Central memory CD8-positive, alpha-beta T cell (primary cell): ENCODE measurements around the gene SOS1.

Experiments
- ATAC-seq: fragments of 150-1000 bp; cut with Tn5 transposase; replicated peaks from 2 replicates; pipeline ENCODE4 v1.10.0; 2022; ENCODE audit warnings: mild to moderate bottlenecking, moderate FRiP score, moderate number of reproducible peaks; ENCODE audit not compliant: poor library complexity, severe bottlenecking; ENCODE audit errors: extremely low read depth
- DNase-seq, 2 donors: peaks; one replicate each; pipeline ENCODE4 v3.0.0; 2021; ENCODE audit warnings: low spot score in 2 of 2
- H3K27ac Mint-ChIP-seq: one replicate; pipeline ENCODE4 v1.8.0; 2022; ENCODE audit warnings: low read depth, mild to moderate bottlenecking, moderate library complexity, mixed read lengths
- H3K27me3 Mint-ChIP-seq: one replicate; pipeline ENCODE4 v1.8.0; 2022; ENCODE audit warnings: mixed read lengths
- H3K36me3 Mint-ChIP-seq: one replicate; pipeline ENCODE4 v1.8.0; 2022; ENCODE audit warnings: mild to moderate bottlenecking, moderate library complexity, mixed read lengths; ENCODE audit not compliant: insufficient read depth
- H3K4me1 Mint-ChIP-seq: one replicate; pipeline ENCODE4 v1.8.0; 2022; ENCODE audit warnings: mixed read lengths
- H3K4me3 Mint-ChIP-seq: one replicate; pipeline ENCODE4 v1.8.0; 2022; ENCODE audit warnings: mild to moderate bottlenecking, moderate library complexity, mixed read lengths
- H3K9me3 Mint-ChIP-seq: one replicate; pipeline ENCODE4 v1.8.0; 2022; ENCODE audit warnings: mixed read lengths

The SOS1 gene

DNA sequence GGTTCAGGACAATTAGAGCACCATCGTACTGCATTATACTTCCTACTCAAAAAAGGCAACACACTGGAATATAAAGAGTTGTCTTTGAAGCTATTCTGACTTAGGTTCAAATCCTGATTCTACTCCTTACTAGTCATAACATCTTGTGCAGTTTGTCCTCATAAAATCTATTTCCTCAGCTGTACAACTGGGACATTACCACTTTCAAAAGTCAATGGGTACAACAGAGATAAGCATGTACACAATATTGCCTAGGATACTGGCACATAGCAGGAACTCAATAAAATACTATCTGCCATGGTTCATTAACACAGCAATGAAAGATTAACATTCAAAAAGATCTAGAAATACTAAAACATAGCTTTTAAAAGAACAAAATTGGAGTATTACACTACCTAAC is 11.3 kb downstream of the SOS1 start:
- ATAC-seq (no peak), DNase-seq (no peak)
- H3K4me3 Mint-ChIP-seq, result peak overlapping the region; percentile 14
- peaks cover 18% of the 10 kb centered on the region for H3K36me3 Mint-ChIP-seq
- no peaks in the 10 kb centered on the region for H3K27me3 Mint-ChIP-seq
- no peaks in the 10 kb centered on the region for H3K9me3 Mint-ChIP-seq
- H3K27ac Mint-ChIP-seq, result no peak overlapping the region
- H3K4me1 Mint-ChIP-seq, result peaks cover 61% of the 10 kb centered on the region

DNA sequence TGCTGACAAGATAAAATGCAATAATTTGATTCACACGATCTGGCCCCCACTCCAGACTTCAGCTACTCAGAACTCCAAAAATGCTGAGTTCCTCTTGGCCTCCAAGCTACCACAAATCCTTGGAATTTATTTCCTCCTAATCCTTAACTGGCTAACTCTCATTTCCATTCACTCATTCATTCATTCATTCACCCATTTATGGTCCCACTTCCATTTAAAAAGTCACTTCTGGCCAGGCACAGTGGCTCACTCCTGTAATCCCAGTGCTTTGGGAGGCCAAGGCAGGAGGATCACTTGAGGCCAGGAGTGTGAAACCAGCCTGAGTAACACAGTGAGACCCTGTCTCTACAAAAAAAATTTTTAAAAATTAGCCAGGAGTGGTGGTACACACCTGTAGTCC is 12.5 kb downstream of the SOS1 start:
- no peak for ATAC-seq
- Mint-ChIP-seq H3K4me3 (no peak overlapping the region), H3K27me3 (no peaks in the 10 kb centered on the region), H3K4me1 (peaks cover 63% of the 10 kb centered on the region), H3K9me3 (no peaks in the 10 kb centered on the region), H3K27ac (peak overlapping the region; percentile 5), H3K36me3 (peaks cover 14% of the 10 kb centered on the region)
- DNase-seq, result no peak

DNA sequence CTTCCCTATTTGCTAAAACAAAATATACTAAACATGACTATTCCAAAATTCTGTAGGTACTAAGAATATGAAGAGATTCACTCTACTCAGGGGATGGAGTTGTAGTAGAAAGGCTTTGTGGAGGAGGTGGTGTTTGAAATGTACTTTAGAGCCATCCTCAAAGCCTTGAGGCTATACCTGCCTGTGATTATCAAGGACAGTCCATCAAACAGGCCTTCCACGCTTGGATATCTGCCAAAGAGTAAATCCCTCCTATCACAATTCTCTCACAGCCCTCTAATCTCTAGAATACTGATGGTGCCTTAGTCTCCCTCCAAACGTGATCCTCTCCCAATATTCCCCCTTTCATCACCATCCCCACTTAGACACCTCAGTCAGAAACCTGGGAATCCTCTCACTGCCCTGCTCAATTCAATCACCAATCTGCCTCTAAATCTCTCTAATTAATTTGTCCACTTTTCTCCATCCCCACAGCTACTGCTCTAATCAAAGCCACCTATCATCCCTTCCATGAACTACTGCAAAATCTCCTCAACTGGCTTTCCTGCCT is 13.1 kb downstream of the SOS1 start:
- no peak for DNase-seq
- Mint-ChIP-seq H3K4me1 (peaks cover 62% of the 10 kb centered on the region), H3K36me3 (peaks cover 9% of the 10 kb centered on the region), H3K27me3 (no peaks in the 10 kb centered on the region), H3K27ac (peak overlapping the region; percentile 5), H3K9me3 (no peaks in the 10 kb centered on the region), H3K4me3 (no peak overlapping the region)
- no peak for ATAC-seq

DNA sequence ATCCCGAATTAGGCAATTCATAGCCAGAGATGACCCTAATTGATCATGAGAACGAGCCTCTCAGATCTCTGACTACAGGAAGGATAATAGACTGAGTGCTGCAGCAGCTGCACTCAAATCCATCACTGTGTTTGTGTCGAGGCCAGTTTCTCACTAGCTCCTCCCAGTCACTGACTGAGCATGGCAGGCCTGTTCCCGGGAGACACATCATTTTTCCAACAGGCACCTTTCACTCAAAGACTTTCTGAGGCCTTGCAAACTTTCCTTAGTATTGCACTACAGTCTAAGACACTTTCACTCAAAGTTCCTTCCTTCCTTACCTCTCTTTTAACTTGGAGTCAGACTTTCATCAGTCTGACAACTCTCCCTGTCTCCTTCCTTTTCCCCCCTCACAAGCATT is 13.7 kb downstream of the SOS1 start:
- DNase-seq (no peak), ATAC-seq (no peak)
- Mint-ChIP-seq H3K27me3 (no peaks in the 10 kb centered on the region), H3K9me3 (no peaks in the 10 kb centered on the region), H3K27ac (peak overlapping the region; percentile 5), H3K4me3 (no peak overlapping the region), H3K4me1 (peaks cover 56% of the 10 kb centered on the region), H3K36me3 (peaks cover 4% of the 10 kb centered on the region)

DNA sequence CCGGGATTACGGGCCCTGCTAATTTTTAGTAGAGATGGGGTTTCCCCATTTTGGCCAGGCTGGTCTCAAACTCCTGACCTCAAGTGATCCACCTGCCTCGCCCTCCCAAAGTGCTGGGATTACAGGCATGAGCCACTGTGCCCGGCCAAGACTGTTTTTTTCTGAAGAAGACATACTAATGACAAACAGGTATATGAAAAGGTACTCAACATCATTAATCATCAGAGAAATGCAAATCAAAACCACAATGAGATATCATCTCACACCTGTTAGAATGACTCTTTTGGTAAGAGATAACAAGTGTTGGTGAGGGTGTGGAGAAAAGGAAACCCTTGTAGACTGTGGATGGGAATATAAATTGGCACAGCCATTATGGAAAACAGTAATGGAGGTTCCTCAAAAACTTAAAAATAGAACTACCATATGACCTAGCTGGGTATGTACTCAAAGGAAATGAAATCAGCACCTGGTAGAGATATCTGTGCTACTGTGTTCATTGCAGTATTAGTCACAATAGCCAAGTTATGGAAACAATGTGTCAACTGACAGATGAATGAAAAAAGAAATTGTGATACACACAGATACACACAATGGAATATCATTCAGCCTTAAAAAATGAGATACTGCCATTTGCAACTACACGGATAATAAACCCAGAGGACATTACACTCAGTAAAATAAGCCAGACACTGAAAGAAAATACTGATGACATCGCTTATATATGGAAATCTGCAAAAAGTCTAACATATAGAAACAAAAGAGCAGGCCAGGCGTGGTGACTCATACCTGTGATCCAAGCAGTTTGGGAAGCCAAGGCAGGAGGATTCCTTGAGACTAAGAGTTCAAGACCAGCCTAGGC is 20.8 kb downstream of the SOS1 start:
- ATAC-seq (peak; percentile 36), DNase-seq (no peak)
- H3K4me3 Mint-ChIP-seq, result peak overlapping the region; percentile 6
- no peaks in the 10 kb centered on the region for H3K27me3 Mint-ChIP-seq
- peaks cover 1% of the 10 kb centered on the region for H3K36me3 Mint-ChIP-seq
- peaks cover 57% of the 10 kb centered on the region for H3K4me1 Mint-ChIP-seq
- no peaks in the 10 kb centered on the region for H3K9me3 Mint-ChIP-seq
- peak overlapping the region; percentile 5 for H3K27ac Mint-ChIP-seq

DNA sequence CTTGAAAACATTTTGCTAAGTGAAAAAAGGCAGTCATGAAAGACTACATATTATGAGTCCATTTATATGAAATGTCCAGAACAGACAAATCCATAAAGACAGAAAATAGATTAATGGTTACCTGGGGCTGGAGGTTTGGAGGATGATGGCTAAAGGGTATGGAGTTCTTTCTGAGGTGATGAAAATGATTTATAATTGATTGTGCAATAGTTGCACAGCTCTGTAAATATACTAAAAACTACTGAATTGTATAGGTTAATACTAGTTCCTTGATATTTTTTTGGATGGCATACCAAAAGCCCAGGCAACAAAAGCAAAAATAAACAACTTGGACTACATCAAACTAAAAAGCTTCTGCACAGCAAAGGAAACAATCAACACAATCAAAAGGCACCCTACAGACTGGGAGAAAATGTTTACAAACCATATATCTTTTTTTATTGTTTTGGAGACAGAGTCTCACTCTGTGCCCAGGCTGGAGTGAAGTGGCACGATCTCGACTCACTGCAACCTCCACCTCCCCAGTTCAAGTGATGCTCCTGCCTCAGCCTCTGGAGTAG is 21.5 kb downstream of the SOS1 start:
- peaks cover 60% of the 10 kb centered on the region for H3K4me1 Mint-ChIP-seq
- no peak for ATAC-seq
- H3K27ac Mint-ChIP-seq, result no peak overlapping the region
- no peak overlapping the region for H3K4me3 Mint-ChIP-seq
- H3K36me3 Mint-ChIP-seq, result peaks cover 1% of the 10 kb centered on the region
- H3K27me3 Mint-ChIP-seq, result no peaks in the 10 kb centered on the region
- no peaks in the 10 kb centered on the region for H3K9me3 Mint-ChIP-seq
- DNase-seq, result no peak

DNA sequence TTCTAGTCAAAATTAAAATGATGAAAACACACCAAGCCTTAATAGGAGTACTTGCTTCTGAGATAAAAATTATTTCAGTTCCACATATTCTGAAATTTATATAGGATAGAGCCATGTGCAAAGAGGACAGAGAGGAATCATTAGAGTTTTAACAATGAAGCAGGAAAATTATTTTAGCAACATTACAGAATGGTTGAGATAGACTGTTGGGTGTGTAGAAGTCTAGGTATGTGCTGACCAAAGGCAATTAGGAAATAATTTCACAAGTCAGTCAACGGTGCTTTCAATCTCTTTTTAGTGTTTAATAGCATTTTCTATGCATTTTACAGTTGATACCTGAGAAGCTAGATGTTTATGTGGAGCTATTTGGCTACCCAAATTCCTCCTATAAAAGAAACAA is 25.2 kb downstream of the SOS1 start:
- Mint-ChIP-seq H3K36me3 (peaks cover 1% of the 10 kb centered on the region), H3K9me3 (no peaks in the 10 kb centered on the region), H3K4me1 (peaks cover 62% of the 10 kb centered on the region), H3K27me3 (no peaks in the 10 kb centered on the region), H3K4me3 (no peak overlapping the region), H3K27ac (peak overlapping the region; percentile 68)
- ATAC-seq (no peak), DNase-seq (no peak)

DNA sequence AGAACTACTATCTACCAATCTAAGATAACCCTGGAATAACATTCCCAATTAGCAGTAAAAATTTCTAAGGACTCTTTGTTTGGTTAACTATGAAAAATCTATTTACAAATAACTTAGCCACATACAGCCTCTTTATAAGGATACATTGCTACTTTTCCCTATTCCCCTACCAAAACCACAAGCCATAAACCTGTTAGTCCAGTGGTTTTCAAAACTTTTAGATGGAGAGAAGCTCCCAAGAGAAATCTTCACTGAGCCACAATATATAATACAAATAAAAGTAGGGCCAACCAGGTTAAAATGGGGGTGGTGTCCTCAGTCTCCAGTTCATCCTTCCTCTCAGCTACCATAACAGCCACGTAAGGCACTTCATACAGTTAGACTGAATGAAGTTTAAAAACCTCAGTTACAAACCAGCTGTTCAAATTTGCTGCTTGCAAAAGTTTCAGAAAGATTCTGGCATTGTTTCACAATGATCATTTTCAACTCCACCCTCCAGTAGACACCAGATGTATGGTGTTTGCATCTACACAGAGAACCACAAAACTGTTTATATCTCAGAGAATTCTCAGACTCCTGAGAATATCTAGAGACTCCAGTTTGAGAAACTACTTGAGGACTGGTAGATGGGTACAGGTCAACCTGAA is 26.0 kb downstream of the SOS1 start:
- Mint-ChIP-seq H3K9me3 (no peaks in the 10 kb centered on the region), H3K4me3 (peak overlapping the region; percentile 4), H3K27ac (peak overlapping the region; percentile 68), H3K36me3 (peaks cover 5% of the 10 kb centered on the region), H3K27me3 (no peaks in the 10 kb centered on the region), H3K4me1 (peaks cover 55% of the 10 kb centered on the region)
- DNase-seq, result no peak
- ATAC-seq, result peak; percentile 32

DNA sequence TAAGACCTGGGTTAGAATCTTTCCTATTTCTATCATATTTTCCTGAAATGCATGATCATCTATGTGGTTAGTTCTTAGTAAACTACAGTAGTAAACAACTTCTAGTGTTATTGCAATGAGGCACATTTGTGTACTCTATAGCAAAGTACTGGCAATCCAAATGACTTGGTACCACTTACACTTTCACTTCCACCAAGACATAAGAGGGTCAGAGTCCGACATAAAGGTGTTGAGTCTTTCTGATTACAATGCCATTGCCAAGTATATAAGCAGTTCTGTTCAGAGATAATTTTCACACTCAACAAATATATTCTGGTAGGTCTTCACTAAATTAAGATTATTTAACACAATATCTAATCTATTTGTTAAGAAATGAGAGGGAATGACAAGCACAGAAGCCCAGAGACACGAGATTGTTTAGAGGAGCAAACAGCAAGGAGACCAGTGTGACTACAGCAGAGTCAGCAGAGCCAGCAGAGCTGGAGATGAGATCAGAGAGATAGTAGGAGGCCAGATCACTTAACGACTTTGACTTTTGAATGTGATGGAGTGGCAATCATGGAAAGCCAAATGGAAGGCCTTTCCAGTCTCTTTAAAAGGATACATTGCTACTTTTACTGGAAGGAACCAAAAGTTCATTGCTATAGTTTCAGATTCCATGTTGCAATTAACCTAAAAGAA is 27.5 kb downstream of the SOS1 start:
- H3K27me3 Mint-ChIP-seq, result no peaks in the 10 kb centered on the region
- peaks cover 10% of the 10 kb centered on the region for H3K36me3 Mint-ChIP-seq
- peaks cover 42% of the 10 kb centered on the region for H3K4me1 Mint-ChIP-seq
- DNase-seq, result no peak
- peak overlapping the region; percentile 20 for H3K27ac Mint-ChIP-seq
- H3K9me3 Mint-ChIP-seq, result no peaks in the 10 kb centered on the region
- H3K4me3 Mint-ChIP-seq, result peak overlapping the region; percentile 5
- ATAC-seq, result no peak

DNA sequence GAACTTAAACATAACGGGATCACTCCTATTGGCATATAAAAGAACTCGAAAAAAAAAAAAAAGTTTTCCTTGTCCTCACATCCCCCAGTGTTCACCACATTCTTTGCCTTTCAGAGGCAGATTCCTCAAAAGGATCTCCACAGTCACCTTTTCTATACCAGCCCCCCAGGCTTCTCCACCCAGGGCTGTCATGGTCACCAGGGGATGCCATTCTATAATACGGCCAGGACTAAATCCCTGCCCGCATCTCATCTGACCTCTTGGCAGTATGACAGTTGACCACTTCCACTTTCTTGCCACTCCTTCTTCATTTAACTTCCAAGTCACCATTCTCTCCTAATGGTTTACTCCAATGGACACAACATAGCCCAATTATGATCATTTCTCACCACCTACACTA is 29.3 kb downstream of the SOS1 start:
- no peak for ATAC-seq
- no peaks in the 10 kb centered on the region for H3K9me3 Mint-ChIP-seq
- no peaks in the 10 kb centered on the region for H3K27me3 Mint-ChIP-seq
- DNase-seq, result no peak
- peaks cover 41% of the 10 kb centered on the region for H3K4me1 Mint-ChIP-seq
- no peak overlapping the region for H3K4me3 Mint-ChIP-seq
- H3K27ac Mint-ChIP-seq, result peak overlapping the region; percentile 7
- H3K36me3 Mint-ChIP-seq, result peaks cover 9% of the 10 kb centered on the region

DNA sequence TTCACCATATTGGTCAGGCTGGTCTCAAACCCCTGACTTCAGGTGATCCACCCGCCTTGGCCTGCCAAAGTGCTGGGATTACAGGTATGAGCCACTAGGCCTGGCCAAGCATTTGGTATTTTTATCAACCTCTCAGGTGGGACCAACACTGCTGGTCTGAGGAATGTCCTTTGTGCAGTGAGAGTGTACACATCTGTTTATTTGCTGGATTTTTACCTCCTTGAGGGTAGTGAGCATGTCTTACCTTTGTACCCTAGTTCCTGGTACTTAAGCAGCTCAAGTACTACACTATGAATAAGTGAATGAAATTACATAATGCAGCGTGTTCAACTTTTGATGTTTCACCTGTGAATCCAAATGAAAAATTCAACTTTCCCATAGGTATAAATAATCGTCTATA is 29.8 kb downstream of the SOS1 start:
- H3K9me3 Mint-ChIP-seq, result no peaks in the 10 kb centered on the region
- peaks cover 43% of the 10 kb centered on the region for H3K4me1 Mint-ChIP-seq
- no peak for ATAC-seq
- no peak overlapping the region for H3K4me3 Mint-ChIP-seq
- H3K27ac Mint-ChIP-seq, result peak overlapping the region; percentile 7
- no peaks in the 10 kb centered on the region for H3K27me3 Mint-ChIP-seq
- peaks cover 9% of the 10 kb centered on the region for H3K36me3 Mint-ChIP-seq
- DNase-seq, result no peak

DNA sequence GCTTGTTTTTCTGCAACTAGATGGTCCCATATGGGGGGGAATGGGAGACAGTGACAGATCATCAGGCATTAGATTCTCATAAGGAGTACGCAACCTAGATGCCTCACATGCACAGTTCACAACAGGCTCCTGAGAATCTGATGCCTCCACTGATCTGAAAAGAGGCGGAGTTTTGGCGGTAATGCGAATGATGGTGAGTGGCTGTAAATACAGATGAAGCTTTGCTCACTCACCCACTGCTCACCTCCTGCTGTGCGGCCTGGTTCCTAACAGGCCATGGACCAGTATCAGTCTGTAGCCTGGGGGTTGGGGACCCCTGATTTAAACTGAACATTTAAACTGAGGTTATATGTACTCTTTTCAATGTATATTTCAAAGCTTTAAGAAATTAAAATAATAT is 40.7 kb downstream of the SOS1 start:
- H3K27me3 Mint-ChIP-seq, result no peaks in the 10 kb centered on the region
- ATAC-seq, result no peak
- no peak for DNase-seq

More for the DNA sequence above, 40.7 kb downstream of the SOS1 start:
- peaks cover 51% of the 10 kb centered on the region for H3K4me1 Mint-ChIP-seq
- H3K4me3 Mint-ChIP-seq, result no peak overlapping the region
- H3K36me3 Mint-ChIP-seq, result peaks cover 3% of the 10 kb centered on the region
- H3K9me3 Mint-ChIP-seq, result no peaks in the 10 kb centered on the region
- no peak overlapping the region for H3K27ac Mint-ChIP-seq
